Epithelial cell of esophagus (primary cell): ENCODE results near the gene MOXD1.

Experiments used
- DNase-seq: peaks from one replicate; pipeline ENCODE4 v3.0.0; 2010; ENCODE audit warnings: low read depth
- H3K4me3 ChIP-seq: 2 replicates; pipeline ENCODE4 v1.5.1; 2011; ENCODE audit warnings: mild to moderate bottlenecking, low read length, control low read depth
- CTCF ChIP-seq: IDR thresholded peaks from 2 replicates; pipeline ENCODE4 v1.5.1; 2011; ENCODE audit warnings: low read depth, mild to moderate bottlenecking, low read length, control low read depth, inconsistent platforms; ENCODE audit not compliant: insufficient read depth; ENCODE audit errors: missing control alignments

The MOXD1 gene

GRCh38 chr6:132247381-132248159, 153.7 kb downstream of the MOXD1 start:
- peak; percentile 5 for DNase-seq
- peak; percentile 17 for TF ChIP-seq CTCF
- H3K4me3 ChIP-seq, result no peak overlapping the region

GRCh38 chr6:132246632-132247270, 154.5 kb downstream of the MOXD1 start:
- no peak for TF ChIP-seq CTCF
- H3K4me3 ChIP-seq, result no peak overlapping the region
- no peak for DNase-seq

- no peak for TF ChIP-seq CTCF
- H3K4me3 ChIP-seq, result no peak overlapping the region
- no peak for DNase-seq
Observed at GRCh38 chr6:132246120-132246617, 155.1 kb downstream of the MOXD1 start.
